ENCODE data around the gene KCNN1. TPM values are rescaled to one million over a fixed set of nuclear protein-coding genes. Genes with fewer than 3 reads are reported as not detected.

The KCNN1 gene
- total RNA-seq, 4 donors from 2014 or later = 0.12 to 1.0 (median 0.88) TPM; not detected in 1

DNA sequence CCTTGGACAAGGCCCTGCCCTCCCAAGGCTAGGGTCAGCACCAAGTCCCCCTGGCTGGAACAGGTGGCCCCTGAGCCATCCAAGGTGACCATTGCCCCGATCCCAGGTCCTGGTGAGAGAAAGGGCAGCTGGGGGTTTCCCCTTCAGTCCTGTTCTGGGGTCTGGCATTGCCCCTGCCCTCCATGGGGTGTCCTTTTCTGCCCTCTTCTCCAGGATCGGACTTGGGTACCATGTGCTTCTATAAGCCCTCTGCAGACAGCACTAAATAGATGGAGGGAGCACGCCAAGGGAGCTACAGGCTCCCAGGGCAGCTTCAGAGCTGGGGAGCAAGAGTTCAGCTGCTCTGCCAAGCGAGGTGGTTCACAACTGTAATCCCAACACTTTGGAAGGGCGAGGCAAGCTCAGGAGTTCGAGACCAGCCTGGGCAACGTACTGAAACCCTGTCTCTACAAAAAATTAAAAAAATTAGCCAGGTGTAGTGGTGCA lies 13.5 kb upstream of the KCNN1 start:
- ATAC-seq (ENCODE audit: low FRiP score) (no peak), DNase-seq (ENCODE audit: low spot score) (no peak)
- TF ChIP-seq, protein P1, sequence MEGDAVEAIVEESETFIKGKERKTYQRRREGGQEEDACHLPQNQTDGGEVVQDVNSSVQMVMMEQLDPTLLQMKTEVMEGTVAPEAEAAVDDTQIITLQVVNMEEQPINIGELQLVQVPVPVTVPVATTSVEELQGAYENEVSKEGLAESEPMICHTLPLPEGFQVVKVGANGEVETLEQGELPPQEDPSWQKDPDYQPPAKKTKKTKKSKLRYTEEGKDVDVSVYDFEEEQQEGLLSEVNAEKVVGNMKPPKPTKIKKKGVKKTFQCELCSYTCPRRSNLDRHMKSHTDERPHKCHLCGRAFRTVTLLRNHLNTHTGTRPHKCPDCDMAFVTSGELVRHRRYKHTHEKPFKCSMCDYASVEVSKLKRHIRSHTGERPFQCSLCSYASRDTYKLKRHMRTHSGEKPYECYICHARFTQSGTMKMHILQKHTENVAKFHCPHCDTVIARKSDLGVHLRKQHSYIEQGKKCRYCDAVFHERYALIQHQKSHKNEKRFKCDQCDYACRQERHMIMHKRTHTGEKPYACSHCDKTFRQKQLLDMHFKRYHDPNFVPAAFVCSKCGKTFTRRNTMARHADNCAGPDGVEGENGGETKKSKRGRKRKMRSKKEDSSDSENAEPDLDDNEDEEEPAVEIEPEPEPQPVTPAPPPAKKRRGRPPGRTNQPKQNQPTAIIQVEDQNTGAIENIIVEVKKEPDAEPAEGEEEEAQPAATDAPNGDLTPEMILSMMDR (IDR thresholded peaks at IDR 0.05) = no peak

- TF ChIP-seq, protein P1 (IDR thresholded peaks at IDR 0.05) = no peak
- ATAC-seq (ENCODE audit: low FRiP score) (no peak), DNase-seq (ENCODE audit: low spot score) (no peak)
These were observed 13.0 kb upstream of the KCNN1 start for GRCh38 chr19:17953869-17954268.

DNA sequence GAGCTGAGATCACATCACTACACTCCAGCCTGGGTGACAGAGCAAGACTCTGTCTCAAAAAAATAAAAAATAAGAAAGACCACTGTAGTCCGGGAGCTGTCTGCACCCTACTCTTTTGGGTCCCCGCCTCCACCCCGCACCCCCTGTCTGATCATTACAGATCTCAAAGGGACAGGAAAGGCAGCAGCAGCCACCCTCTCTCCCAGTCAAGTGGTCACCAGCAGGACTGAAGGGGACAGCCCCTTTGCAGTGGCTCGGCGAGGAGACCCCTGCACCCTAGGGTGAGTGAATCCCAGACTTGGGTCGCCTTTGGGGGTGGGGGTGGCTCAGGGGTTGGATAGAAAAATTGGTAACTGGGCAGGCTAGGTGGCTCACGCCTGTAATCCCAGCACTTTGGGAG lies 12.5 kb upstream of the KCNN1 start:
- ATAC-seq (ENCODE audit: low FRiP score) (no peak), DNase-seq (ENCODE audit: low spot score) (no peak)
- TF ChIP-seq, protein P1 (IDR thresholded peaks at IDR 0.05) = no peak

DNA sequence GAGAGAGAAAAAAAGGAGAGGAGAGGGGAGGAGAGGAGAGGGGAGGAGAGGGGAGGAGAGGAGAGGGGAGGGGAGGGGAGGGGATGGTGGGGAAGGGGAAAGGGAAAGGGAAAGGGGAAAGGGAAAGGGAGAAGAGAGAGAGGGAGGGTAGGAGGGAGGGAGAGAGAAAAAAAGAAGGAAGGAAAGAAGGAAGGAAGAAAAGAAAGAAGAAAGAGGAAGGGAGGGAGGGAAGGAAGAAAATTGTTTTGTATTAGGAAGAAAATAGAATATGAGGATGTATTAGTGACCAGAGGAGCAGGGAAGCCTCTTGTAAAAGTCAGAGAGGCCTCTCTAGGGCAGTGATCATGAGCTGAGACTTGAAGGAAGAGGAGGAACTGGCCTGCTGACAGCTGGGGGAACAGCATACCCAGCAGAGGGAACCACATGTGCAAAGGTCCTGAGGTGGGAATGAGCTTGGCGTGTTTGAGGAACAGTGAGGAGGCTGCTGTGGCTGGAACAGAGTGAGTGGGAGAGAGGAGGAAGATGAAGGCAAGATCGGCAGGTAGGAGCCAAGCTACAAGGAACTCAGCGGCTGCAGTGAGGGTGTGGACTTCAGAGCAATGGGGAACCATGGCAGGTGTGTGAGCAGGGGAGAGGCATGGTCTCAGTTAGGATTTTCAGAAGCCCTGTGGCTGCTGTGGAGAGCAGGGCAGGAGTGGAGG lies 9.6 kb upstream of the KCNN1 start:
- ATAC-seq (ENCODE audit: low FRiP score) (no peak), DNase-seq (ENCODE audit: low spot score) (no peak)
- TF ChIP-seq, protein P1 (IDR thresholded peaks at IDR 0.05) = no peak

DNA sequence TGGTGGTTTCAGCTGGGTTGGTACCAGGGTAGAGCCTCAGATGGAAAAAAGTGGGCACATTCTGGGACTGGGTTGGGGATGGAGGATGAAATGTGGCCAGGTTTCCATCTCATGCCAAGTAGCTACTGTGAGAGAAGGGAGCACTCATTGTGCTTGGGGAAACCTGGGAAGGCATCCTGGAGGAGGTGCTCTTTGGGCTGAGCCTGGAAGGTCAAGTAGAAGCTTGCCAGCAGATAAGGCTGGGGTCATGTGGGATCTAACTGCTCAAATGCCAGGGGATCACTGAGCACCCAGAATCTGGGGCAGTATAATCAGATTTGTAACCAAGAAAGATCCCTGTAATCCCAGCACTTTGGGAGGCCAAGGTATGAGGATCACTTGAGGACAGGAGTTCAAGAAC lies 9.0 kb upstream of the KCNN1 start:
- TF ChIP-seq, protein P1 (IDR thresholded peaks at IDR 0.05) = no peak
- ATAC-seq (ENCODE audit: low FRiP score) (no peak), DNase-seq (ENCODE audit: low spot score) (no peak)

- no peak for ATAC-seq (ENCODE audit: low FRiP score)
These were observed 2.8 kb upstream of the KCNN1 start for GRCh38 chr19:17963936-17964691.

More at GRCh38 chr19:17963936-17964691, 2.8 kb upstream of the KCNN1 start:
- TF ChIP-seq, protein P1 (IDR thresholded peaks at IDR 0.05) = no peak
- no peak for DNase-seq (ENCODE audit: low spot score)

Measured in omental fat pad (tissue), 4 donors.